Measurements from ENCODE around the gene TENM4. TPM values are rescaled to one million over a fixed set of nuclear protein-coding genes. Genes with fewer than 3 reads are reported as not detected.

The TENM4 gene
- total and polyA plus RNA-seq, 2 of the 8 experiments (the other 6 are each of a cell fraction or from before 2014, with no cell fraction given), result 3.5 to 7.2 TPM

GRCh38 chr11:78870655-78871054 is 570.2 kb downstream of the TENM4 start:
- H2BK12ac ChIP-seq (ENCODE audit: low read depth, low read length), result peak overlapping the region; percentile 35; the same call in 1 of the 2 replicates
- no peak overlapping the region for H3K4me2 ChIP-seq (ENCODE audit: insufficient read depth in 1 of 2, low read depth in 2 of 2, low read length in 2 of 2)
- H4K20me1 ChIP-seq (replicated peaks in 1 of 2; ENCODE audit: control insufficient read depth in 1 of 2, insufficient read depth in 2 of 2, low read length in 2 of 2), result no peaks in the 10 kb centered on the region
- H3K36me3 ChIP-seq (ENCODE audit: control insufficient read depth in 2 of 4, insufficient read depth in 4 of 4, low read length in 3 of 4), result no peaks in the 10 kb centered on the region
- no peaks in the 10 kb centered on the region for H3K79me1 ChIP-seq (ENCODE audit: low read depth, low read length)
- H2BK15ac ChIP-seq (ENCODE audit: low read length), result no peak overlapping the region
- no peak overlapping the region for H3K23ac ChIP-seq (ENCODE audit: insufficient read length)
- H2AK5ac ChIP-seq (ENCODE audit: low read depth, low read length), result no peak overlapping the region
- H3K9me3 ChIP-seq (ENCODE audit: insufficient read depth in 2 of 2, low read depth in 1 of 2, low read length in 1 of 2), result no peaks in the 10 kb centered on the region
- H3K79me2 ChIP-seq (ENCODE audit: control insufficient read depth in 1 of 2, insufficient read depth in 2 of 2, low read length in 2 of 2), result no peaks in the 10 kb centered on the region
- no peak overlapping the region for H4K91ac ChIP-seq (replicated peaks; ENCODE audit: insufficient read length, low read length)
- no peaks in the 10 kb centered on the region for H3K27me3 ChIP-seq (replicated peaks in 1 of 4; ENCODE audit: control insufficient read depth in 3 of 4, extremely low read depth in 1 of 4, insufficient read depth in 3 of 4, low read length in 3 of 4)
- H2BK120ac ChIP-seq (replicated peaks; ENCODE audit: low read depth, low read length), result no peak overlapping the region
- H2BK5ac ChIP-seq (ENCODE audit: low read depth, low read length), result peak overlapping the region; percentile 11; the same call in 1 of the 2 replicates
- peaks cover 0 to 25% (median 15%) of the 10 kb centered on the region in 4 experiments; a peak in 6 of 7 replicates for H3K4me1 ChIP-seq (replicated peaks in 1 of 4; ENCODE audit: control insufficient read depth in 3 of 4, insufficient read depth in 4 of 4, low read length in 3 of 4)
- DNase-seq (ENCODE audit: low read depth in 1 of 2, low spot score in 2 of 2), result no peak
- CTCF ChIA-PET (ENCODE audit: partially characterized antibody), result interaction anchor here (0.7 to 1.6 kb wide), 3 partner anchors 21 to 91 kb away, joined by 3 to 5 read pairs (median 3); no protein-coding TSS in a partner anchor
- peak overlapping the region; percentile 63; the same call in 1 of the 2 replicates for H2BK20ac ChIP-seq (ENCODE audit: low read length)
- no peak overlapping the region for H3K4me3 ChIP-seq (ENCODE audit: extremely low read depth in 1 of 4, insufficient read depth in 2 of 4, low read depth in 3 of 4, low read length in 4 of 4)
- no peak overlapping the region for H3K56ac ChIP-seq (replicated peaks; ENCODE audit: insufficient read length, low read depth, low read length)
- H2AFZ ChIP-seq (ENCODE audit: low read length), result no peak overlapping the region
- H4K8ac ChIP-seq (ENCODE audit: extremely low read depth, insufficient read depth, low read length), result no peak overlapping the region
- H3K18ac ChIP-seq (ENCODE audit: extremely low read depth, low read length), result no peak overlapping the region
- FAIRE-seq, result no peak
- H3K14ac ChIP-seq (ENCODE audit: insufficient read length), result no peak overlapping the region
- no peak overlapping the region for H3K4ac ChIP-seq (replicated peaks; ENCODE audit: insufficient read length, low read depth, low read length)
- H3K9ac ChIP-seq (replicated peaks in 1 of 4; ENCODE audit: extremely low read depth in 1 of 4, low read depth in 3 of 4, low read length in 3 of 4), result no peak overlapping the region
- POLR2A ChIA-PET (ENCODE audit: partially characterized antibody), result no interaction called here
- TF ChIP-seq SUZ12 (IDR thresholded peaks at IDR 0.05; ENCODE audit: low read length) (no peak), BRCA1 (IDR thresholded peaks at IDR 0.05; ENCODE audit: low read depth, low read length) (no peak), RNF2 (IDR thresholded peaks at IDR 0.05; ENCODE audit: borderline replicate concordance, low read depth, low read length, missing control alignments, poor library complexity, severe bottlenecking) (no peak)
- H4K5ac ChIP-seq (ENCODE audit: insufficient read length, low read depth, low read length), result no peak overlapping the region
- no peaks in the 10 kb centered on the region for H3K23me2 ChIP-seq (ENCODE audit: low read depth, low read length)
- H3K27ac ChIP-seq (ENCODE audit: low read depth, low read length), result no peak overlapping the region
- 91% methylated on average over 4 of the region's 4 CpGs; no CpG with 5 or more reads in 1 of the 2 experiments for WGBS, 2 experiments (ENCODE audit: extremely low coverage in 1 of 2, insufficient coverage in 1 of 2, insufficient read length in 1 of 2, insufficient replicate concordance in 2 of 2, low coverage in 1 of 2, low lambda C conversion rate in 2 of 2, missing lambda C conversion rate in 1 of 2)
